Stimulated activated CD4-positive, alpha-beta T cell treated with anti-CD3 and anti-CD28 coated beads, Interleukin-1b, Interleukin-23, amount 100 ng/mL, for 48 hours (primary cell): ENCODE measurements around the gene SUFU.
A peak's percentile ranks its signal among the peaks of the same experiment; 100 is the strongest.
"Not testable (repeated sequence)": the region's sequence is repeated elsewhere in the genome, so short reads cannot be mapped to it uniquely, and the experiment has no call there.

Experiments used
- DNase-seq: peaks from one replicate; pipeline ENCODE4 v3.0.0-alpha.2; 2020

The SUFU gene

GRCh38 chr10:102514487-102515311, 10.9 kb downstream of the SUFU start:
- DNase-seq: no peak

- no peak for DNase-seq
Observed at GRCh38 chr10:102515724-102516123, 12.0 kb downstream of the SUFU start.

GRCh38 chr10:102517553-102517952, 13.8 kb downstream of the SUFU start:
- DNase-seq: no peak

GRCh38 chr10:102519246-102519825, 15.6 kb downstream of the SUFU start:
- DNase-seq: no peak

- DNase-seq: no peak
Observed at GRCh38 chr10:102522874-102523249, 19.1 kb downstream of the SUFU start.

GRCh38 chr10:102523250-102524029, 19.7 kb downstream of the SUFU start:
- DNase-seq: no peak

- DNase-seq: no peak
Observed at GRCh38 chr10:102524746-102525145, 21.0 kb downstream of the SUFU start.

- DNase-seq: no peak
Observed at GRCh38 chr10:102527546-102527945, 23.8 kb downstream of the SUFU start.

GRCh38 chr10:102534333-102534732, 30.6 kb downstream of the SUFU start:
- DNase-seq: no peak

- DNase-seq: not testable (repeated sequence)
Observed at GRCh38 chr10:102534966-102535365, 31.2 kb downstream of the SUFU start.

GRCh38 chr10:102535481-102536147, 31.8 kb downstream of the SUFU start:
- no peak for DNase-seq

GRCh38 chr10:102537367-102537766, 33.6 kb downstream of the SUFU start:
- no peak for DNase-seq

GRCh38 chr10:102537948-102538347, 34.2 kb downstream of the SUFU start:
- DNase-seq: no peak

GRCh38 chr10:102538811-102539210, 35.0 kb downstream of the SUFU start:
- DNase-seq: no peak

- peak; percentile 8 for DNase-seq
Observed at GRCh38 chr10:102540023-102540422, 36.3 kb downstream of the SUFU start.

GRCh38 chr10:102542800-102543418, 39.1 kb downstream of the SUFU start:
- no peak for DNase-seq

- no peak for DNase-seq
Observed at GRCh38 chr10:102545265-102545871, 41.6 kb downstream of the SUFU start.

GRCh38 chr10:102545997-102546396, 42.2 kb downstream of the SUFU start:
- no peak for DNase-seq

- no peak for DNase-seq
Observed at GRCh38 chr10:102546606-102547320, 43.0 kb downstream of the SUFU start.

GRCh38 chr10:102549549-102549948, 45.8 kb downstream of the SUFU start:
- no peak for DNase-seq

- DNase-seq: no peak
Observed at GRCh38 chr10:102550636-102551210, 47.0 kb downstream of the SUFU start.
